Measurements from ENCODE around the gene LAIR1. TPM values are rescaled to one million over a fixed set of nuclear protein-coding genes. Genes with fewer than 3 reads are reported as not detected.
A peak's percentile ranks its signal among the peaks of the same experiment; 100 is the strongest.

The LAIR1 gene
- total and polyA plus RNA-seq, 3 experiments from 2014 or later, result 12.9 to 110 (median 13.1) TPM

- H3K4me3 Mint-ChIP-seq, result no peak overlapping the region
- H3K36me3 ChIP-seq (ENCODE audit: insufficient read depth, low read length), result no peaks in the 10 kb centered on the region
- no peak overlapping the region for H3K27ac ChIP-seq (ENCODE audit: low read depth, low read length)
- ChIA-PET POLR2A (no interaction called here), CTCF (no interaction called here)
- H3K4me3 ChIP-seq (ENCODE audit: low read length), result no peak overlapping the region
- peaks cover 0 to 7% (median 3%) of the 10 kb centered on the region in 5 donors for H3K9me3 Mint-ChIP-seq
- H3K27ac Mint-ChIP-seq, result no peak overlapping the region
- no peaks in the 10 kb centered on the region for H3K4me1 ChIP-seq (ENCODE audit: insufficient read depth, low read length)
- peaks cover 0 to 1% (median 0%) of the 10 kb centered on the region in 3 donors for H3K4me1 Mint-ChIP-seq
- peaks cover 10 to 25% of the 10 kb centered on the region in 2 donors for H3K27me3 Mint-ChIP-seq
- no peaks in the 10 kb centered on the region for H3K27me3 ChIP-seq (ENCODE audit: insufficient read depth, low read length, poor library complexity, severe bottlenecking)
- DNase-seq, result no peak
- H3K9me3 ChIP-seq (ENCODE audit: low read length), result no peaks in the 10 kb centered on the region
- H3K36me3 Mint-ChIP-seq, result no peaks in the 10 kb centered on the region
These were observed 38.3 kb upstream of the LAIR1 start for GRCh38 chr19:54403054-54403453.

GRCh38 chr19:54400913-54401312, 36.2 kb upstream of the LAIR1 start:
- H3K27me3 Mint-ChIP-seq, result peaks cover 10 to 30% of the 10 kb centered on the region in 2 donors
- H3K4me1 ChIP-seq (ENCODE audit: insufficient read depth, low read length), result no peaks in the 10 kb centered on the region
- H3K27ac Mint-ChIP-seq, result no peak overlapping the region
- H3K9me3 Mint-ChIP-seq, result no peaks in the 10 kb centered on the region
- no peaks in the 10 kb centered on the region for H3K9me3 ChIP-seq (ENCODE audit: low read length)
- ChIA-PET POLR2A (no interaction called here), CTCF (no interaction called here)
- H3K4me3 ChIP-seq (ENCODE audit: low read length), result no peak overlapping the region
- H3K27ac ChIP-seq (ENCODE audit: low read depth, low read length), result no peak overlapping the region
- H3K36me3 Mint-ChIP-seq, result no peaks in the 10 kb centered on the region
- H3K4me3 Mint-ChIP-seq, result no peak overlapping the region
- no peaks in the 10 kb centered on the region for H3K36me3 ChIP-seq (ENCODE audit: insufficient read depth, low read length)
- H3K27me3 ChIP-seq (ENCODE audit: insufficient read depth, low read length, poor library complexity, severe bottlenecking), result no peaks in the 10 kb centered on the region
- no peak for DNase-seq
- H3K4me1 Mint-ChIP-seq, result no peaks in the 10 kb centered on the region

- Histone ChIP-seq H3K4me3 (ENCODE audit: low read length) (no peak overlapping the region), H3K36me3 (ENCODE audit: insufficient read depth, low read length) (no peaks in the 10 kb centered on the region), H3K27ac (ENCODE audit: low read depth, low read length) (no peak overlapping the region), H3K4me1 (ENCODE audit: insufficient read depth, low read length) (no peaks in the 10 kb centered on the region), H3K9me3 (ENCODE audit: low read length) (no peaks in the 10 kb centered on the region), H3K27me3 (ENCODE audit: insufficient read depth, low read length, poor library complexity, severe bottlenecking) (no peaks in the 10 kb centered on the region)
- peaks cover 11 to 36% of the 10 kb centered on the region in 2 donors for H3K27me3 Mint-ChIP-seq
- no peaks in the 10 kb centered on the region for H3K36me3 Mint-ChIP-seq
- H3K4me3 Mint-ChIP-seq, result no peak overlapping the region
- ChIA-PET CTCF (no interaction called here), POLR2A (interaction anchor here (0.5 kb wide), 1 partner anchor 1283 kb away, joined by 4 read pairs; no protein-coding TSS in a partner anchor)
- no peaks in the 10 kb centered on the region for H3K4me1 Mint-ChIP-seq
- H3K9me3 Mint-ChIP-seq, result no peaks in the 10 kb centered on the region
- DNase-seq, result no peak
- H3K27ac Mint-ChIP-seq, result no peak overlapping the region
These were observed 34.5 kb upstream of the LAIR1 start for GRCh38 chr19:54399189-54399588.

GRCh38 chr19:54395685-54396084, 31.0 kb upstream of the LAIR1 start:
- Histone ChIP-seq H3K27ac (ENCODE audit: low read depth, low read length) (no peak overlapping the region), H3K9me3 (ENCODE audit: low read length) (no peaks in the 10 kb centered on the region), H3K27me3 (ENCODE audit: insufficient read depth, low read length, poor library complexity, severe bottlenecking) (no peaks in the 10 kb centered on the region), H3K4me1 (ENCODE audit: insufficient read depth, low read length) (peaks cover 4% of the 10 kb centered on the region), H3K4me3 (ENCODE audit: low read length) (no peak overlapping the region), H3K36me3 (ENCODE audit: insufficient read depth, low read length) (no peaks in the 10 kb centered on the region)
- POLR2A ChIA-PET, result no interaction called here
- DNase-seq, result no peak
- H3K9me3 Mint-ChIP-seq, result no peaks in the 10 kb centered on the region
- H3K4me3 Mint-ChIP-seq, result no peak overlapping the region
- peaks cover 6% of the 10 kb centered on the region in 3 donors for H3K4me1 Mint-ChIP-seq
- CTCF ChIA-PET, result no interaction called here
- H3K27me3 Mint-ChIP-seq, result peaks cover 15 to 32% of the 10 kb centered on the region in 2 donors
- H3K36me3 Mint-ChIP-seq, result no peaks in the 10 kb centered on the region
- H3K27ac Mint-ChIP-seq, result no peak overlapping the region

GRCh38 chr19:54393381-54393780, 28.6 kb upstream of the LAIR1 start:
- Mint-ChIP-seq H3K4me1 (peaks cover 22 to 27% (median 24%) of the 10 kb centered on the region in 3 donors), H3K27me3 (peaks cover 7 to 23% of the 10 kb centered on the region in 2 donors), H3K27ac (peak overlapping the region in 1 of 8 donors; percentile 13), H3K36me3 (peaks cover 0 to 3% (median 0%) of the 10 kb centered on the region in 3 donors), H3K4me3 (no peak overlapping the region), H3K9me3 (no peaks in the 10 kb centered on the region)
- POLR2A ChIA-PET, result no interaction called here
- no peaks in the 10 kb centered on the region for H3K27me3 ChIP-seq (ENCODE audit: insufficient read depth, low read length, poor library complexity, severe bottlenecking)
- no peaks in the 10 kb centered on the region for H3K36me3 ChIP-seq (ENCODE audit: insufficient read depth, low read length)
- no peak for DNase-seq
- peaks cover 25% of the 10 kb centered on the region for H3K4me1 ChIP-seq (ENCODE audit: insufficient read depth, low read length)
- H3K27ac ChIP-seq (ENCODE audit: low read depth, low read length), result no peak overlapping the region
- CTCF ChIA-PET, result interaction anchor here (6.0 kb wide), 1 partner anchor 68 kb away, joined by 119 read pairs; no protein-coding TSS in a partner anchor
- H3K9me3 ChIP-seq (ENCODE audit: low read length), result no peaks in the 10 kb centered on the region
- H3K4me3 ChIP-seq (ENCODE audit: low read length), result no peak overlapping the region

- Mint-ChIP-seq H3K36me3 (peaks cover 0 to 3% (median 0%) of the 10 kb centered on the region in 3 donors), H3K27ac (no peak overlapping the region), H3K9me3 (no peaks in the 10 kb centered on the region), H3K27me3 (peaks cover 7 to 23% of the 10 kb centered on the region in 2 donors), H3K4me3 (no peak overlapping the region), H3K4me1 (peaks cover 32 to 40% (median 37%) of the 10 kb centered on the region in 3 donors)
- DNase-seq, result no peak
- Histone ChIP-seq H3K36me3 (ENCODE audit: insufficient read depth, low read length) (no peaks in the 10 kb centered on the region), H3K9me3 (ENCODE audit: low read length) (no peaks in the 10 kb centered on the region), H3K4me3 (ENCODE audit: low read length) (no peak overlapping the region), H3K4me1 (ENCODE audit: insufficient read depth, low read length) (peaks cover 34% of the 10 kb centered on the region), H3K27ac (ENCODE audit: low read depth, low read length) (no peak overlapping the region), H3K27me3 (ENCODE audit: insufficient read depth, low read length, poor library complexity, severe bottlenecking) (no peaks in the 10 kb centered on the region)
- CTCF ChIA-PET, result interaction anchor here (0.8 to 6.0 kb wide), 10 partner anchors 9 to 67 kb away, joined by 3 to 119 read pairs (median 7); partner anchors contain the start of gene LAIR1
- POLR2A ChIA-PET, result no interaction called here
These were observed 27.4 kb upstream of the LAIR1 start for GRCh38 chr19:54392105-54392504.

GRCh38 chr19:54391589-54392061, 26.9 kb upstream of the LAIR1 start:
- DNase-seq, result no peak
- H3K4me3 ChIP-seq (ENCODE audit: low read length), result no peak overlapping the region
- H3K27me3 Mint-ChIP-seq, result peaks cover 7 to 22% of the 10 kb centered on the region in 2 donors
- H3K27ac ChIP-seq (ENCODE audit: low read depth, low read length), result no peak overlapping the region
- no peaks in the 10 kb centered on the region for H3K9me3 ChIP-seq (ENCODE audit: low read length)
- ChIA-PET POLR2A (no interaction called here), CTCF (interaction anchor here (0.8 to 6.0 kb wide), 15 partner anchors 9 to 202 kb away, joined by 3 to 119 read pairs (median 4); partner anchors contain the start of genes LAIR1 and MBOAT7)
- no peaks in the 10 kb centered on the region for H3K27me3 ChIP-seq (ENCODE audit: insufficient read depth, low read length, poor library complexity, severe bottlenecking)
- peaks cover 32 to 40% (median 37%) of the 10 kb centered on the region in 3 donors for H3K4me1 Mint-ChIP-seq
- H3K36me3 ChIP-seq (ENCODE audit: insufficient read depth, low read length), result no peaks in the 10 kb centered on the region
- peaks cover 0 to 3% (median 0%) of the 10 kb centered on the region in 3 donors for H3K36me3 Mint-ChIP-seq
- H3K4me3 Mint-ChIP-seq, result no peak overlapping the region
- H3K9me3 Mint-ChIP-seq, result no peaks in the 10 kb centered on the region
- no peak overlapping the region for H3K27ac Mint-ChIP-seq
- peaks cover 34% of the 10 kb centered on the region for H3K4me1 ChIP-seq (ENCODE audit: insufficient read depth, low read length)

GRCh38 chr19:54390942-54391577, 26.3 kb upstream of the LAIR1 start:
- DNase-seq, result peak; percentile 58 to 79 (median 68)
- H3K9me3 Mint-ChIP-seq, result no peaks in the 10 kb centered on the region
- peak overlapping the region in 6 of 8 donors; percentile 41 to 97 (median 81) for H3K27ac Mint-ChIP-seq
- Histone ChIP-seq H3K27ac (ENCODE audit: low read depth, low read length) (no peak overlapping the region), H3K9me3 (ENCODE audit: low read length) (no peaks in the 10 kb centered on the region), H3K4me3 (ENCODE audit: low read length) (no peak overlapping the region), H3K4me1 (ENCODE audit: insufficient read depth, low read length) (peaks cover 34% of the 10 kb centered on the region), H3K27me3 (ENCODE audit: insufficient read depth, low read length, poor library complexity, severe bottlenecking) (no peaks in the 10 kb centered on the region), H3K36me3 (ENCODE audit: insufficient read depth, low read length) (no peaks in the 10 kb centered on the region)
- CTCF ChIA-PET, result interaction anchor here (0.7 to 6.0 kb wide), 19 partner anchors 8 to 202 kb away, joined by 3 to 119 read pairs (median 4); partner anchors contain the start of genes LAIR1, MBOAT7 and TTYH1
- H3K36me3 Mint-ChIP-seq, result peaks cover 0 to 3% (median 0%) of the 10 kb centered on the region in 3 donors
- H3K4me1 Mint-ChIP-seq, result peaks cover 32 to 40% (median 37%) of the 10 kb centered on the region in 3 donors
- H3K4me3 Mint-ChIP-seq, result peak overlapping the region in 4 of 7 donors; percentile 39 to 69 (median 66)
- POLR2A ChIA-PET, result no interaction called here
- peaks cover 7 to 19% of the 10 kb centered on the region in 2 donors for H3K27me3 Mint-ChIP-seq
